NCI-H345 treated with DMSO at 0.1 percent for 48 hours (cell line): ENCODE results near the gene RGS7.
"Not testable (repeated sequence)": the region's sequence is repeated elsewhere in the genome, so short reads cannot be mapped to it uniquely, and the experiment has no call there.

Source experiments
- DNase-seq: peaks from one replicate; lab custom pipeline; 2025; ENCODE audit not compliant: unreplicated experiment; lab: John Stamatoyannopoulos, UW

RGS7 gene

DNA sequence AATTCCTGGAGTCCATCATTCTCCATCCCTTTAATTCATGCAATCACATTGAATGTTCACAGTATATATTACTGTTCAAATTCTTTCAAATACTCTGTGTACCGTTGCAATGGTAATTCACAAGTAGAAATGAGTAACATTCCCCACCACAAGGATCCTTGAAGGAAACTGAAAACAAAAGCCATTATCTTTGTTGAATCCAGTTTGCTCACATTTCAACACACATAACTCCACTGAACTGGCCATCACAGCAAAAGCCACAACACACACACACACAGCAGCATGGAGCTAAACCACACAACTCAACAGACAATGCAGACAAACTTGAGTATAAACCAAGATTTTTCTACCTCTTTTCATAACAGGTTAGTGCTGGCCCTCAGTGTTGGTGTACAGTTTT, 556.7 kb downstream of the RGS7 start:
- DNase-seq = no peak

DNA sequence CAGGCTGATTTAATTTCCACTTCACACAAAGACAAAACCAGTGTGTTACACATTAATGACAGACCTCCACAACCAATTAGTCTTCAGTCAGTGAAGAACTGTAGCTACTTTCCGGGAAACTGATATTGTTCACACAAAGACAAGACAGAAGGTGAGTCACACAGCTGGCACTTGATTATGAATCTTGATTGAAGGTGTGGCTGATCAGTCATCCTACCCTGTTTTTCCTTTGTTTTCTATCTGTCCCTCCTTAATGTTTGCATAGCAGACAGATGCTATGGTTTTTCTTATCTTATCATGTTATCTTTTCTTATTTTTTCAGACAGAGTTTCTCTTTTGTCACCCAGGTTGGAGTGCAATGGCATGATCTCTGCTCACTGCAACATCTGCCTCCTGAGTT, 560.0 kb downstream of the RGS7 start:
- DNase-seq = no peak

DNA sequence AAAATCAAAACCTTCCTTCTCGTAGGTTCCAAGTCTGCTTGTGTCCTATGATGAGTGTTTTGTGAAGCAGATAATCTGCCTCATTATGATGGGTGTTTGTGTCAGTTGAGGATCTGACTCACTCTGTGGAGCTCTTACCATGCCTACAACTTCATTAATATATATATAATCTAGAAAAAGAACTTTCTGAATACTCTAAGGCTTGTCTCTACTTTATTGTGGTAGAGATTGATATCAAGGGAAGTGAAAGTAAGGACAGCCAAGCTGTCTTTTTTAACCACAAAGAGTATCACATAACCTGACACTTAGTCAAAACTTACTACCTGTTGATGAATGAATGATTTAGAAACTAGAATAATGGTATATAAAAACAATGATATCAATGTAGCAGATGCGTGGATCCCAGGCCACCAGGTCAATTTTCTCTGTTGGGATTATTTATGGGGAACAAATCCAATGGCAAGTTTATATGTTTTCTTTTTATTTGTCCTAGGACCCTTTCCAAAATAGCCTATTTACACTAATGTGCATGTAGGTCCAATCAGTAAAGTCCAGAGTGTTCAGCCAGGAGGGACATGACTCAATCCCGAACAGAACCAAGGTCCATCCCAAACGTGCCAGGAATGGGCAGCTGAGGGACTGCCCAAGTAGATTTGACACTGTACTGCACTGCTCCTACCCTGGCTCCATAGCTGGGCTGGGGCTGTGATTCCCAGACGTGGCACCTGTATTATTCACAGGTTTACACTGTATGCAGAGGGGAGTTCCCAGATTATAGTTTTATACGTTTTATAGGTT, 562.8 kb downstream of the RGS7 start:
- DNase-seq = no peak

DNA sequence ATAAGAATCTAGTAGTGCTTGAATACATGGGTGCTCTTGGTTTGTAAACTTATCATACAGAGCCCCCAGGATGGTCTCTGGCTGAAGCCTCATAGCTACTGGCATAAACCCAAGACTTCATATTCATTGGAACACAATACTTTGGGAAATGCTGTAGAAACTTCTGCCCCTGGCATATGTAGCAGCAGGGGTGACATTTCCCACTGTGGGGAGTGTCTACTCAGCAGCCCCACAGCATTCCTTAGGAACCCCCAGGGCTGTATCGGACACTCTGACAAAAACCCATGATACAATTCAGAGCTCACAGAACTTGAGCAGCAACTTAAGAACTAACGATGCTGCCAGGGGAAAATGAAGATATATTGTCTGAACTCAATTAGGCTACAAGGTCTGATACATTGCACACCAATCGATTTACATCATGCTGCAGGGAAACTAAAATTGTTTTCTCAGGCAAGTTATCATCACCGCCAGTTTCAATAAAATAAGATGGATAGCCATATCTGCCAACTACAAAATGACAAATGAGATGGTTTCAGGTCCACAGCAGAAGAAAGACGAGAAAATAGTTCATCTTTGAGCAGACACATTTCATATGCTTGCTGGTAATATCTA, 564.0 kb downstream of the RGS7 start:
- no peak for DNase-seq

DNA sequence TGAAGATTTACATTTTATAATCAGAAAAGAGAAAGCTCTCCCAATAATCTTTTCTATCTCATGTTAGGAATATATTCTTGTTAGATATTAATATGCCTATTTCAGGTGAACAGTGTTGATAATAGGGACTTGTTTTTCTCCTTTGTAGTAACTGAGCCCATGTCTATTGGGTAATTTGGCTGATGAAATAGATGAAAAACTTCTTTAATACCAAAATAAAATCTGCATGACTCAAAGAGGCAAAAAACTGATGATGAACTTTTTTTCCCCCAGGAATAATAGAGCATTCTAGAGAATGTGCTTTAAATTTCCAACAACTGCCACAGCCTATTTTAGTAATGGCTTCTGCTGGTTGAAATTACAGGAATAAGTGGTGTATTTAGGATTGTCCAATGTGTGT, 566.1 kb downstream of the RGS7 start:
- DNase-seq = no peak

DNA sequence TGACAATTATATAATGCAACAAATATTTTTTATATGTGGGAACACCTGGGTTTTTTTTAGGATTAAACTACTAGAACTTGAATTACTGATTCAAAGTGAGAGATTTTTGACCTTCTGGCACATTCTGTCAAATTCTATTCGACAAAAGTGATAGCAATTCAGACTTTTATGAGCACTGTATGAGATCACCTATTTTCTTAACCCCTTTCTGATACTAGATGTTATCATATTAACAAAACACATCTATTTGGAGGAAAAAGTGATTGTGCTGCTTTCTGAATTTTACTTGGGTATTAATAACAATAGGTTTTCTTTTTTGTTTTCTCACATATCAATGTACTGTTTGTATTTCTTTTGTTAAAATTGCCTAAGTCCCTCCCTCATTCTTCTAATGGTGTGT, 570.1 kb downstream of the RGS7 start:
- DNase-seq = no peak

DNA sequence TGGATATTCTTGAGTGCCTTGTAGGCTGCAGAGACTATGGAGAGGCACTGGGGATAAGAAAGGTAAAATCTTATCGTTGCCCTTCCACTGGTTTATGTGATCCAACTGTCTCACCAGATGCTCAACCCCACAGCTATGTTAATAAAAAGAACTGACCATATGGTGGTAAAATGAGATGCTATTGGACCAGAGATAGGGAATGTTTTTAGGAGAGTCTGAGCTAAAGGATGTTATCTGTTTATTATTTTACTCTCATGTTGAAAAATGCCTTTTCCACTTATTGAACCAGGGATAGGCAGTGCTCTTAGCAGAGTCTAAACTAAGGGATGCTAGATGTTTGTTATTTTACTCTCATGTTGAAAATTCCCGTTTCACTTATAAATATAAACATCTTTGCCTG, 572.2 kb downstream of the RGS7 start:
- no peak for DNase-seq

DNA sequence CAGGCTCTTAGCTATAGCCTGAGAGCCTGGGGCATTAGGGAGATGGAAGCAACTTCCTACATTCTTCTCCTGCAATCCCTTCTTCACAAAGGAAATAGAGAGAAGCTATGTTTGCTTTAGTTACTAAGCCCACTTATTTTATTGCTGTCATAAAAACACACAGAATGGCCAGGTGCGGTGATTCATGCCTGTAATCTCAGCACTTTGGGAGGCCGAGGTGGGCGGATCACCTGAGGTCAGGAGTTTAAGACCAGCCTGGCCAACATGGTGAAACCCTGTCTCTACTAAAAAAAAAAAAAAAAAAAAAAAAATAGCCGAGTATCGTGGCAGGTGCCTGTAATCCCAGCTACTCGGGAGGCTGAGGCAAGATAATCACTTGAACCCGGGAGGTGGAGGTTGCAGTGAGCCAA, 573.3 kb downstream of the RGS7 start:
- DNase-seq = not testable (repeated sequence)

DNA sequence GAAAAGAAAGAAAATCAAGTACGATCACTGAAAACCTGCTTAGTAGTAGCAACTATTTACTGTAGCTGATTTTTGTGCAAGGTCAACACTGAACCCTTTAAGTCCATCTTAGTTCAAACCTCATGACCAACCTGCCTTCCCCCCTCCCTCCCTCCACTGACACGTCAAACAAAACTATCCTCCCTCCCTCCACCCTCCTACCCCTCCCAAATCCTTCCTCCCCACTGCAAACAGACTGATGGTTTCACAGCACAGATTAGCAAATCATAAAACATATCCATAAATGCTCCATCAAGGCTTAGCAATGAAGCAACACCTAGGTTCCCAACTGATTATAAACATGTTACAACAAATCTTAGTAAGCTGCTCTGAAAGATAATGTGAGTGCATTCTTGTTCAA, 580.8 kb downstream of the RGS7 start:
- DNase-seq = no peak

DNA sequence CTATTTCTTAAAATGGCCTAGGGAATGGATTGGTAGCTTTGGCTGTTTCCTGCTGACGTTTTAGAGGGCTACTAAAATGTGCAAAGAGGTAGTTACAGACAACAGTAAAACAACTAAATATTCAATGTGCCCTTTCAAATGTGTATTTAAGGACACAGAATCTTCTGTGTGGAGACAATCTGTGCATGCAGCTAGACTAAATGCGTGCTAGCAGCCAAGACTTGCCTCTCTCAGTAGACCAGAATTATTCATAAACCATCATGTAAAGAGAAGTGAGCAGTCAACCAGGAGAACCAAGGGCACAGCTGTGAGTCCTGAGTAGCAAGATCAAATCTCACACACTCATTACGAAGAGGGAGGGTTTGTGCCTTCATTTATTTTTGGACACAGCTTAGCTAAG, 584.9 kb downstream of the RGS7 start:
- DNase-seq = no peak

DNA sequence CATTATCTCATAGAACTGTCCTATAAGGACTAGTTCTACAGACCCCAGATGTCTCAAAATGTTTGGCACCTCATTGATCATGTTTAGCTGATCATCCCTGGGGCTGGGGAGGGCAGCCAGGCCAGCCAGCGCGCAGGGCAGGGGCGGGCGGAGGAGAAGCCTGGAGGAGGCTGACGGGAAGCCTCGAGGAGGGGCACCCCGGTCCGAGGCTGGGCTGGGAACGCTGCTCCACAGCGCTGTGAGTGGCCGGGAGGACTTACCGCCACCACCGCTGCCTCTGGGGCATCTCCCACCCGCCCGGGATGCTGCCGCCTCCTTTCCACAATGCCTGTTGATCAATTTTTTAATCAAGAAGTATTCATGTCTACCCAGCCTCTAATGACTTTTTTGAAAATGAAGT, 585.6 kb downstream of the RGS7 start:
- no peak for DNase-seq

DNA sequence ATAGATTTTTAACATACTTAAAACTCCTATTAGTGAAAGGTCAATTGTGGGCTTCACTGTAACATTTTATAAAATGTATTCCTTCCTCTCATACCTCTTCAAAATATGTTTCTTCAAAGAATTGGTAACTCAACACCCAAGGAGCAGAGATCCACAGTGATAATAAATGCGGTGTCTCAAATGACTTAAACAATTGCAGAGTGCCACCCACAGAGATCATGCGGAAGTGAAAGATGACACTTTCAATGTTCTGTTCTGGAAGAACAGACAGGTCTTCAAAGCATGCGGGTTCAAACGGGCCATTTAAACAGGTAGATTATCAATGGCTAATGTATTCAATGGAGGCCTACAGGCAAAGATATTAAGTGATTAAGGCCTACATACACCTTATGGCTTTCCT, 588.0 kb downstream of the RGS7 start:
- no peak for DNase-seq

DNA sequence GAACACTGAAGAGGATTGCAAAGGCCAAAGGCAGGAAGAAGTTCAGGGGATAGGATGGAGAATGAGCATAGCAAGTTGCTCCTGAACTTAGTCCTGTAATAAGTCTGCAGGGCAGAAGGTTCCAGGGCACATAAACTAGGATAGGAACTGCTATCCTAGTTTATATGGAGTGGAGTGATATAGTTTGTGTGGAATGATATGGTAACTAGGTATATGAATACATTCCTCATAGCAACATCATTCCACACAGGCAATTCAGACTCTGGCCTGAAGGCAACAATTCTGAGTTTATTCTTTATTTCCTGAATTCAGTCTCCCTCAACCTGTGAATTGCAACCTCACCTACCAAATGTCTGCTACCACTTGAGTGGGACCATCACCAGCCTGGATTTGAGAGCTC, 590.2 kb downstream of the RGS7 start:
- DNase-seq = no peak

DNA sequence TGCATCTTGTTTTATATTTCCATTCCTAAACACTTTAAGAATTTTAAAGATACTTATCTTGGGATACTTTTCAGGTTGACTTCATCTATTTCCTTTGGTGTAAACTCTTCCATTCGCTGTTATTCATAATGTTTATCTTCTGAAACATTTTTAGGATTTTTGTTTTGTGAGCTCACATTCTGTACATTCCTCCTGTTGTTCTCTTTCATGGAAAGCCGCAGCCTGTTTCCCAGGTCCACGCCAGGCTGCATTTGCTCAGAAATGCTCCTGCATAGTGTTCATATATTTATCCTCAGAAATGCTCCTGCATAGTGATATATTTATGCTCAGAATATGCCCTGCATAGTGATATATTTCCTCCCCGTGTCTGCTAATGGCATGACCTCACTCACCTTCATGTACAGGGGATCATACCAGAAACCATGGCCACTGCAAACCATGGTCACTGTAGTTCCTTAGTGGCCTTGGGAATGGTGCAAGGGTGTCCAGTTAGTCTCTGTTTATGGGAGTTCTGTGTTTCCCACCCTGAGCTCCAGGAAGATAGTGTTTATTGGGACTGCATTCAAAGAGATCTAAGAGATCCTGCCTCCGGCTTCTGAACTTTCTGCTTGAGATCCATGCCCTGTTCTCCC, 591.2 kb downstream of the RGS7 start:
- DNase-seq = no peak

DNA sequence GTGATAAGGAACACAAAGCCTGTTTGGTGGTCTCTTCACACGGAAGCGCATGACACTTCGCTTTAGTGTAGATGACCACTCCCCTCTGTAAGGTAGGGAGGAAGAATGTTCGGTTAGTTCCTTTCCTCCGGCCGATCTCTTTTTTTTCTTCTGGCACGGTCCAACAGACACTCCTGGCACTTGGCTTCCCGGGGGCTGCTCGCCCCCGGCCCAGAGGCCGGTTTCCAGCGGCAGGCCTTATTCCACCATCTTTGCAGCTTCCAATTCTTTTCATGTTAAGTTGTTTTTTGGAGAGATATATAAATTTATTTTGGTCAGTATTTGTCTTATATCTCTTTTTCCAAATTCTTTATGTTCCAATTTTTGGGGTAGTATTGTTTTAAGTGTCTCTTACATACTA, 593.2 kb downstream of the RGS7 start:
- no peak for DNase-seq

DNA sequence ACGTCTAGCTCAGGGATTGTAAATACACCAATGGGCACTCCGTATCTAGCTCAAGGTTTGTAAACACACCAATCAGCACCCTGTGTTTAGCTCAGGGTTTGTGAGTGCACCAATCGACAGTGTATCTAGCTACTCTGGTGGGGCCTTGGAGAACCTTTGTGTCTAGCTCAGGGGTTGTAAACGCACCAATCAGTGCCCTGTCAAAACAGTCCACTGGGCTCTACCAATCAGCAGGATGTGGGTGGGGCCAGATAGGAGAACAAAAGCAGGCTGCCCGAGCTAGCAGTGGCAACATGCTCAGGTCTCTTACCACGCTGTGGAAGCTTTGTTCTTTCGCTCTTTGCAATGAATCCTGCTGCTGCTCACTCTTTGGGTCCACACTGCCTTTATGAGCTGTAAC, 593.9 kb downstream of the RGS7 start:
- not testable (repeated sequence) for DNase-seq

DNA sequence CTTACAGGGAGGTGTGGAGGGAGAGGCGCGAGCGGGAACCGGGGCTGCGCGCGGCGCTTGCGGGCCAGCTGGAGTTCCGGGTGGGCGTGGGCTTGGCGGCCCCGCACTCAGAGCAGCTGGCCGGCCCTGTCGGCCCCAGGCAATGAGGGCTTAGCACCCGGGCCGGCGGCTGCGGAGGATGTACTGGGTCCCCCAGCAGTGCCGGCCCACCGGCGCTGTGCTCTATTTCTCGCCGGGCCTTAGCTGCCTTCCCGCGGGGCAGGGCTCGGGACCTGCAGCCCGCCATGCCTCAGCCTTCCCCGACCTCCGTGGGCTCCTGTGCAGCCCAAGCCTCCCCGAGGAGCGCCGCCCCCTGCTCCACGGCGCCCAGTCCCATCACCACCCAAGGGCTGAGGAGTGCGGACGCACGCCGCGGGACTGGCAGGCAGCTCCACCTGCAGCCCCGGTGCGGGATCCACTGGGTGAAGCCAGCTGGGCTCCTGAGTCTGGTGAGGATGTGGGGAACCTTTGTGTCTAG, 594.5 kb downstream of the RGS7 start:
- DNase-seq = not testable (repeated sequence)

DNA sequence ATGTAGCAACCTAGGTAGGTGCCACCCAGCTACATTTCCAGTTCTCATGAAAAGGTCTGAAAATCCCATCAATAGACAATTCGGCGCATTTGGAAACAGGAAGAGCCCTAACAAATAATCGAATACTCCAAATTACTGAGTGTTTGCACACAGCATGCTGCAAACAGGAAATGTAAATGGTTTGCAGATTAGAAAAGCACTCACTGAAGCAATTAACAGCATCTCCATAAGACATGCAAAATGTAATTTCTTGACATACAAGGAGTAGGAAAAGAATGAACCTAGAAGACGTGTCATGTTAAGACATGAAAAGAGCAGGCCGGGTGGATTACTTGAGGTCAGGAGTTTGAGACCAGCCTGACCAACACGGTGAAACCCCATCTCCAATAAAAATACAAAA, 598.2 kb downstream of the RGS7 start:
- not testable (repeated sequence) for DNase-seq

DNA sequence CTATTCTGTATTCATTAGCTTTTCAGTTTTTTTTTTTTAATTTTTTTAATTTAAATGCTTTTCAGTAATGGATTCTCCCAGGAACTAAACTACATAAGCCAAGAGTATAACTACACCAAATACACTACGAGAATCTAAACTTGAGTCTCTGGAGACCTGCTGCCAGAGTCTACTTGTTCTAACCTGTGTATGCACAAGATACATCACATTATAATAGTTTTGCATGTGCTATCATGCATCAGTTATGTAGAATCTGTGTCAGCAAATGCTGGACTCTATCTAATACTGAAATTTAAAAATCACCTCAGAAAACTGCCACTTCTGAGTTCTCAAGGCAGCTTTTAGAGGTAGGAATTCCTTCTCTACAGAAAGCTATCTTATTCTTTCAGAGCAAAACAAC, 598.7 kb downstream of the RGS7 start:
- no peak for DNase-seq

DNA sequence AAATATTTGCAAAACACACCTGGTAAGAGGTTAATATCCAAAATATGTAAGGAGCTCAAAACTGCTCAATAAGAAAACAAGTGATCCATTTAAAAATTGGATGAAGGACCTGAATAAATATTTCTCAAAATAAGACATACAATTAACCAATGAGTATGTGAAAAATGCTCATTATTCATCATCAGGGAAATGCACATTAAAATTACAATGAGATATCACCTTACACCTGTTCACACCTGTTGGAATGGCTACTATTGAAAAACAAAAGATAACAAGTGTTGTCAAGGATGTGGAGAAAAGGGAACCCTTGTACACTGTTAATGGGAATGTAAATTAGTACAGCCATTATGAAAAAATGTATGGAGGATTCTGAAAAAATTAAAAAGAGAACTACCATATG, 609.1 kb downstream of the RGS7 start:
- DNase-seq = no peak

DNA sequence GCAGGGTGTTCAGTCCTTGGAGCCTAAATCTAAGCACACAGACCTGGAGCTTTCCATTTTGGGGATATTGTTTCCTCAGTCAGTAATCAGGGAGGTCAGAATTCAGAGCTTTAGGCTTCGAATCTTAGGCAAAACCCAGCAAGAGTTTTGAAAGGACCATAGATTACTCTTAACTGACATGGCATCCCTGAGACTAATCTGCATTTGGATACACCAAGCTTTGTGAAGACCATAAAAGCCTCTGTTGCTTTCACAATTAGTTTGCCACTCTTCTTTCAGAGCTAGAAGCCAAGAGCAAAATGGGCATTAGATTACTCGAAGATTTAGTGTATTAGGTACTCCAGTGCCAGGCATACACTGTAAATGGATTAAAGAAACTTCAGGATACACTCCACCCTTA, 613.3 kb downstream of the RGS7 start:
- no peak for DNase-seq

DNA sequence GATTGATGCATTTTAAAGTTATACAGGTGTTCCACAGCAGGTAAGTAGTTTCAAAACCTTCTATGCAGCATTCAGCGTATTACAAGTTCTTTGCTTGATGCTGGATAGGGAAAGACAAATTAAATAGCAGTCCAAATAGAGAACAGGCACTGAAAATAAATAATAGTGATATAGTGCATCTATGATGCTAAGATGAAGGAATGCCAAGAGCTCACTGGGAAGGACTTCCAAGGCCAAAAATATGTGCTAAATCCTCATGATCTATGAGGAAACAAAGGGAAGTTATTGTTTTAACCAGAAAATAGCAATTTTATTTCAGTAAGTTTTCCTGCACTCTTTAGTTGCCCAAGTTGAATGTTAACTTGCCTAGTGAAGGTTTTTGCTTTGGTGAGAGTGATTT, 617.3 kb downstream of the RGS7 start:
- no peak for DNase-seq
